GM18507 (cell line): ENCODE results near the gene ORC3.
"Not testable (repeated sequence)": the region's sequence is repeated elsewhere in the genome, so short reads cannot be mapped to it uniquely, and the experiment has no call there.

Source experiments
- DNase-seq: peaks from one replicate; pipeline ENCODE4 v3.0.0; 2011; ENCODE audit warnings: low read depth; ENCODE audit not compliant: insufficient read length; ENCODE audit errors: extremely low spot score
- FAIRE-seq: peaks from 2 replicates; lab custom pipeline; 2011; peaks lifted over from hg19 to GRCh38; lab: Jason Lieb, UNC

The ORC3 gene

DNA sequence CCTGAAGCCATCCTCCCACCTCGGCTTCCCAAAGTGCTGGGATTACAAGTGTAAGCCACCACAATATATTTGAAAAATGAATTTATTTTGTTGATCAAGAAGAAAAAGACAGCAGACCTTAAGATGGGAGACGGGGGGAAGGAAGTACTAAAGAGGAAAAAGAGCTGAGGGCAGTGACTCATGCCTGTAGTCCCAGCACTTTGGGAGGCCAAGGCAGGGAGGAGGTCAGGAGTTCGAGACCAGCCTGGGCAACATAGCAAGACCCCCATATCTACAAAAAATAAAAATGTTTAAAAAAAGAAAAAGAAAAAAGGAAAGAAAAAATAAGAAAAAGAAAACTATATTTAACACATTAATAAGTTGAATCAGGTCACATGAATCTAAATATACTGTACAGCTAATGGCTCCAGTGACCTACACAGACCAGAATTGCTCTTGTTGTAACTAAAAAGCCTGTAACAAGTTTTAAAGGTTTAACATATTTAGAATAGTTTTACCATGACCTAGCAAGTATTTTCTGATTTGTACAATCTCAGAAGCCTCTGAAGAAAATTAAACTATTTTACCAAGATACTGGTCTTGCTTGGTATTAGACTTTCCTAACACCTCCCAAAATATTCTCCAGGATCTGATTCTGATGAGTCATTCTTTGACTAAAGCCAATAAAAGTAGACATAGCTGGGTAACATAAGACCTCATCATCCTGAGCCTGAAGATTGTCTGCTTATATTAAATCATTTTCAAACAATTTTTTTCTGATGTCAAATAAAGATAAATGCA lies 116.4 kb downstream of the ORC3 start:
- DNase-seq (no peak), FAIRE-seq (no peak)

DNA sequence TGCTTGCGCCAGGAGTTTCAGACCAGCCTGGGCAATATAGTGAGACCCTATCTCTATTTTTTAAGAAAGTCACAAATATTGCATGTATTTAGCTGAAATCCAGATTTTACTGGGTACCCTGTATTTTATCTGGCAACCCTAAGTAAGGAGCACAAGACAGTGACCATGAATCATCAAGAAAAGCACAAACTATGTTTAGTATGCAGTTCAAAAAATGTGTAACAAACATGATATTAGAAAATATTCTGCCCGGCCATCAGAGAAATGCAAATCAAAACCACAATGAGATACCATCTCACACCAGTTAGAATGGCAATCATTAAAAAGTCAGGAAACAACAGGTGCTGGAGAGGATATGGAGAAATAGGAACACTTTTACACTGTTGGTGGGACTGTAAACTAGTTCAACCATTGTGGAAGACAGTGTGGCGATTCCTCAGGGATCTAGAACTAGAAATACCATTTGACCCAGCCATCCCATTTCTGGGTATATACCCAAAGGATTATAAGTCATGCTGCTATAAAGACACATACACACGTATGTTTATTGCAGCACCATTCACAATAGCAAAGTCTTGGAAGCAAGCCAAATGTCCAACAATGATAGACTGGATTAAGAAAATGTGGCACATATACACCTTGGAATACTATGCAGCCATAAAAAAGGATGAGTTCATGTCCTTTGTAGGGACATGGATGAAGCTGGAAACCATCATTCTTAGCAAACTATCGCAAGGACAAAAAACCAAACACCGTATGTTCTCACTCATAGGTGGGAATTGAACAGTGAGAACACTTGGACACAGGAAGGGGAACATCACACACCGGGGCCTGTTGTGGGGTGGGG lies 118.9 kb downstream of the ORC3 start:
- not testable (repeated sequence) for FAIRE-seq, DNase-seq

DNA sequence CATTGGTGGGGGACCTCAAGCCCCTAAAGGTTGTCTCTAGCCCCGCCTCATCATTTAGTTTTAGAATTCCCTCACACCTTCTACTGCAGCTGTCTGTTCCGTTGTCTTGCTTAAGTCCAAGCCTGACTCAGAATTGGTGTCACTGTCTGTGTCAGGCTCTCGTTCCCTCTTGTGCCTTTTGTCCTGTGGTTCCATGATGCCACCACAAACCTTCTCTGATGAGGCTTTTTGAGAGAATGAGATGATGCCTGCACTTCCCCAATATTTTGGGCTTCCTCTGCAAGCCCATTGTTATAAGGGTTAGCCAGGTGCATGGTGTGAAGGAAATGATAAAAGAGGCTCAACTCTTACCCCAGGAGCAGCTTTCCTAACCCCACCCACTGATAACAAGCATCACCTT lies 120.2 kb downstream of the ORC3 start:
- no peak for FAIRE-seq
- no peak for DNase-seq

DNA sequence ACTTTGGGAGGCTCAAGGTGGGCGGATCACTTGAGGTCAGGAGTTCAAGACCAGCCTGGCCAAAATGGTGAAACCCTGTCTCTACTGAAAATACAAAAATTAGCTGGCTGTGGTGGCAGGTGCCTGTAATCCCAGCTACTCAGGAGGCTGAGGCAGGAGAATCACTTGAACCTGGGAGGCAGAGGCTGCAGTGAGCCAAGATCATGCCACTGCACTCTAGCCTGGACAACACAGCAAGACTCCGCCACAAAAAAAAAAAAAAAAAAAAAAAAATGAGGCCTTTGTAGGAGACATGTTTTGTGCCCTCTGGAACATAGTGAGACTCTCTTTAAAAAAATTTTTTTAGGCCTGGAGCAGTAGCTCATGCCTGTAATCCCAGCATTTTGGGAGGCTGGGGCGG lies 122.8 kb downstream of the ORC3 start:
- not testable (repeated sequence) for DNase-seq, FAIRE-seq

DNA sequence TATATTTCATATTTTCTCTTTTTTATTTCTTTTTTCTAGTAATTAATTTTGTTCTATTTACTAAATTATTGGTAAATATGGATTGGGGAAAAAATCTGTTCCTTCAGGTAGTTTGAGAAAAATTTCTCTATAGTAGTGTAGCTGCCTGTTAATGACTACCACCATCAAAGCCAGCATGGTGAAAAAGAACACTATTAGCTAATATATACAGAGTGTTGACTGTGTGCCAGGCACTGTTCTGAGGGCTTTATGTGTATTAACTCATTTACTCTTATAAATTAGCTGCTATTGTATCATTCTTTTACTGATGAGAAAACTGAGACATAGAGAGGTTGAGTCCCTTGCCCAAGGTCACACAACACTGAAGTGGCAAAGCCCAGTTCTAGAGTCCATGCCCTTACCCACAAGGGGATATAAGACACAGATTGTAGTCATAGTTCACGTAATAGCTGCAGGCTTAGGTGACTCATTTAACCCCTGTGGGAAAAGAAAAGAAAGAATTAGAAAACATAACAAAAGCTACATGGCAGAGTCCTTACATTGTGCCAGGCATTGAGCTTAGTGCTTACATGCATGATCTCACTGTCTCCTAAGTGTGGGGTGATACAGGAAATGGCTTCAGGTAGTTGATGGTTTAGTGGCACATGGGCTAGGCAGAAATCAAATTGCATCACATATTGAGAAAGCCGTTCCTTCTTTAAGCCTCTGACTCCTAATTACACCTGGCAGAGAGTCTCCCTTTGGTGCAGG lies 124.3 kb downstream of the ORC3 start:
- DNase-seq = no peak
- FAIRE-seq = peak; percentile 50
